GM19035 (cell line): Measurements from ENCODE around the gene RNF121.

Source experiments
- ATAC-seq: cut with Tn5 transposase; IDR thresholded peaks from one replicate; pipeline ENCODE4 v1.9.1; 2021; ENCODE audit not compliant: unreplicated experiment

Gene RNF121

DNA sequence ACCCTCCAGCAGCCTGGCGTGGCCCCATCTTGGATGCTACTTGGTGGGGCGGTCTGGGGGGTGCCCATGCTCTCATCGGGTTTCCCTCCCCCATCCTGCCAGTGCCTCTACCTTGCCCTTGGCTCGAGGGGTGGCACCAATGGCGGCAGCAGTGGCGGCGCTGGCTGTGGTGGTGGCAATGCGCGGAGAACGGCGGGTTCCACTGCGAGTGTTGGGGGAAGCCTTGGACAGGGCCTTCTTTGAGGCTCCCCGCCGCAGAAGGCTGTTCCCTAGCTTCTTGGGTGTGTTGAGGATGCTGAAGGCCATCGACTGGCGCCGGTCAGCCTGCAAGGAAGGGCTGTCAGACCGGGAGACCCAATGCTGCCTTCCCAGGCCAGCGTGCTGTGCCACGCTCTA is 74.9 kb downstream of the RNF121 start:
- no peak for ATAC-seq

DNA sequence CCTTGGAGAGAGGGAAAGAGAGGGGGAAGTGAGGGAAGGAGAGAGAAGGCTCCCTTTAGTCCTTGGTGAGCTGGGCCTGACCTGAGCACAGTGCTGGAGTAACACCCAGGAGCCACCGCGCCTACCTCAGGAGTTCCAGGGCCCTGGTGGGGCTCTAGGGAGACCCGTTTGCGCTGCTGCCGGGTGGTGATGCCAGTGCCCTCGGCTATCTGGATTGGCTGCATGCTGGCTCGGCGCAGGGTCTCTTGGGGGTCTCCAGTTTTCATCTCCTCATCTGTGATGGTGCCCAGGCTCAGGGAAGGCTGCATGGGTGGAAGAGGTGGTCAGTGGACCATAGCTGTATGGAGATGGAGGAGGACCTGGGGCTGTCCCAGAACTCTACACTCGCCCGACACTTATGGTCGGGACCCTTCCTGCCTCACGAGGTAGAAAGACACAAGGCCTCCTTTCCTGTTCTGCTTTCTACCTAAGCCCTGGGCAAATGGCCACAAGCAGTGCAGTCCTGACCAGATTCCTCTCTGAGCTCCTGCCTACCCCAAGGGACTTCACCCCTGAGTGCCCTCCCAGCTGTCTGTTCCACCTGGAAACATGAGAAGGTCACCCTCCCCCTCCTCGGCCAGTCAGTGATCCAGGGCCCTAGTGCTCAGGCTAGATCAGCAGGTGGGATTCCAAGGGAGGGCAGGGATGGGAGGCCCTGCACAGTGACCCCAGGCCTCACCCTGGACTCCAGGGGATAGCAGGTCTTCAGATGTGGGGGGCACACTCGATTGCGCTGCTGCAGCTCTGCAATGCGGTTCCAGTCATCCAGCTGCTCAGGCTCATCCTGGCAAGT is 75.9 kb downstream of the RNF121 start:
- no peak for ATAC-seq

DNA sequence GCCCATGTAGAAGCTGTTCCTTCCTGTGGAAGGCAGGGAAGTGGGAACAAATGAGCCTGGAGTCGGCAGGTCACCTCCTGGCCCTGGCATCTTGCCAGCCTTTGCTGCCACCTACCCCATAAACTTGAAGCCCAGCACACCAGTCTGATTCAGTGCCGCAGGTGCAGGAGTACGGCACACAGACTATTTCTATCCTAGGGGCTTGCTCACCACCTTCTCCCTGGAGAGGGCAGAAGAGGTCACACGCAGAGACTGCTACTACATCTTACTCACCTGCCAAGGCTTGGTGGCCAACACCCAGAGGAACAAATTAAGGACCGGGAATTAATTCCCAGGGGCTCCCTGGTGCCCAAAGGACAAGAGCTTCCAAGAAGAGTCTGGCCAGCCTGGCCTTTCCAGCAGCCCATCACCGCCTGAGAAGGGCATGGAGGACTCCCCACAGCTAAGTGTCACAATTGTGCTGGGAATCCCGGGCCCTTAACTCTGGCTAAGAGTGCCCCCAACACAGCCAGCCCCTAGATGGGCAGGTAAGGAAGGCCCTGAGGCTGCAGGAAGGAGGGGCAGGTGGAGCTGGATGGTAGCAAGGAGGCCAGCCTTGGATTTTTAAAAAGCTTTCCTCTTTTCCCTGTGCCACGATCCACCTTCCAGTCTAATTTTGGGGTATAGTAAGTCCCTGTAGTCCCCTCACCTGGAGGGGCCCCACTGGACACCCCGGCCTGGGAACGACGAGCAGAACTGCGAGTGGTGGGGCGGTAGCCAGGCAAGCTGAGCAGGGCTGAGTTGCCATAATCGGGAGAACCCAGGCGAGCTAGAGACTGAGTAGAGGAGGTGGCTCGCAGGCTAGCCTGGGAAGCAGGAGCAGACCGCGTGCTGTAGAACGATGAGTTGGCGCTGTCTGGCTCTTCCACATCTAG is 76.8 kb downstream of the RNF121 start:
- ATAC-seq = no peak

DNA sequence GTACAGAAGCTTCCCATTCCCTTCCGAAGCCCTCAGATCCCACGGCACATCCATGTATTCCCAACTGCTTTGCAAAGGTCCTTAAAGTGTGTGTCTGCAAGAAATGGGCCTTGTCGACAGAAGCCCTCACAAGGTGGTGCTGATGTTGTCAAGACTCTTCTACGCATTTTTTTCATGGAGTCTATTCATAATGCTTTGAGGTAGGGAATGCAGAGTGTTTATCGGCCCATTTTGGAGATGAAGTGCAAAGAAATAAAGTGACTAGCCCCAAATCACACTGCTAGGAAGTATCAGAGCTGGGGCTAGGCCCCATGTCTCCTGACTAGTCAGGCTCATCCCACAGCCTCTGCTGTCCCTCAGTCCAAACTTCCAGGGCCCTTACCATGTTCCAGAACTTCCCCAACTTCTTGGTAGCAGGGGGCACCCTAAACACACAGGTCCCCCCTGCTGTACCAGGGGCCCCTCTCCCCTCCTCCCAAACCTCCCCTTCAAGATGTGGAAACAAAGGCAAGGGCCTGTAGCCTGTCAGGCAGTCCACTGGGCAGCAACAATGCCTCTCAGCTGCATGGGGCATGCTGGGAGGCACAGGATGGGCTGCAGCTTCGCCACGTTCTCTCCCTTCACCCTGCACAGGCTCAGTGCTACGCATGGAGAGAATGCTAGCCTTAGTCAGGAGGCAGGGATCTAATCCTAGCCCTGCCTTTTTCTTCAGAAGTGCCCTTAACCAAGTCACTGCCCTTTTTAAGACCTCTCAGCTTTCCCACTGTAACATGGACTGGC is 77.7 kb downstream of the RNF121 start:
- no peak for ATAC-seq

DNA sequence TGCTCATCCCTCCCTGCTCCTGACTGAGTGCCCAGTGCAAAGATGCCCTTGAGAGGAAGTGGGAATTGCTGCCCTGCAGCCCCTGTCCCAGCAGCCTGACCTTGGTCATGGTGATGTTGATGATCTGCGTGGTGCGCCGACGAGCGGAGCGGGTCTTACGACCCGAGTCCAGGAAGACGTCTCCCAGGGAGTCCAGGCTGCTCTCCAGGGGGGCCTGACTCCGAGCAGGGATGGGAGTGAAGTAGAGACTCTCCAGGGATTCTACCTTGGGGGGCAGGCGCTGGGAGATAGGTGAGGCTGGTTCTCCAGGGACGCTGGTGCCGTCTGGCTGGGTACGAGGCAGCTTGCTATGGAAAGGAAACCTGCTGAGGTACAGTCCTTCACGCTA is 78.2 kb downstream of the RNF121 start:
- ATAC-seq = no peak

DNA sequence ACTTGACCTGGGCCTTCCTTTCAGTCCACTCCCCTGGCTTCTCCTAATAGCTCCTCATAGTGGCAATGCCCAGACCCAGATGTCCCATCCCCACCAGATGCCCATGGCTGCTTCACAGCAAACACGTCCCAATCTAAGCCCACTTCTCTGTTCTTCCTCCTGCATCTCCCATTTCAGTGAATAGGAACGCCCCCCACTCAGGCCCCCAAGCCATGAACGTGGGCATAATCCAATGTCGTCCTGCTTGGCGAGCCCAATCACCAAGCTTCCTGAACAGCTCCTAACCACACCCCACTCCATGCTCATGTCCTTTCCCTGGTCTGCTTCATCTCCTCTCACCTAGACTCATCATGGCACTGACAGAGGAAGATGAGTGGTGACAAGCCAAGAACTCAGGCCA is 78.7 kb downstream of the RNF121 start:
- ATAC-seq = no peak

DNA sequence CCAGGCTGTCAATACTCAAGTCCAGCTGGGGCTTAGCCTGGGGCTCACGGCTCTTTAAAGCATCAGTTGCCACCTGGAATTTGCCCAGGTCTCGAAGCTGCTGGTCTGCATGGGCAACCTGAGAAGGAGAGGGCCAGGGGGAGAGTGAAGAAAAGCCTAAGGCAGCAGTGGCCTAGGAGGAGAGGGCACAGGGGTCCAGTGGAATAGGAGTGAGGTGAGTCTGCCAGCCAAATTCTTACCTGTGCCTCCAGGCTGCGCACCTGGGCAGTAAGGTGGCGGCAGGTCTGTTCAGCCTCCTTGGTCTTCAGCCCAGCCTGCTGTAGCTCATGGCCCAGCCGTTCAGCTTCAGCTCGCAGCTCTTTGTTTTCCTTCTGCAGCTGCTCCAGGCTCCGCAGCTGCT is 79.9 kb downstream of the RNF121 start:
- no peak for ATAC-seq

DNA sequence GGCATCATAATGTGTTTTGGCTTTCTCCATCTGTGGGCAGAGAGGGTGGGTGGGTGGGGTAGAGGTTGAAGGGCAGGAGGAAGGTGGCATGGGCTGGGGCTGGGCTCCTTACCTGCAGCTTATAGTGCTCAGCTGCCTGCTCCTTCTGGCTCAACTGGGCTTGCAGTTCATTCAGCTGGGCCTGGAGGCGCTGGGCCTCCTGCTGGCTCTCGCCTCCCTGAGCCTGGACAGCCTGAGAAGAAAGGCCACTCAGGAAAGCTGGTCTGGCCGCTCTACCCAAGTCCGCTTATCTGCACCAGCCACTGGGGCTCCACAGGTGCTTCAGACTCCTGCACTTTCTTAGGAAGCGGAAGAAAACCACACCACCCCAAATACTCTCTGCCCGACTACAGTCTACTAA is 80.3 kb downstream of the RNF121 start:
- no peak for ATAC-seq

DNA sequence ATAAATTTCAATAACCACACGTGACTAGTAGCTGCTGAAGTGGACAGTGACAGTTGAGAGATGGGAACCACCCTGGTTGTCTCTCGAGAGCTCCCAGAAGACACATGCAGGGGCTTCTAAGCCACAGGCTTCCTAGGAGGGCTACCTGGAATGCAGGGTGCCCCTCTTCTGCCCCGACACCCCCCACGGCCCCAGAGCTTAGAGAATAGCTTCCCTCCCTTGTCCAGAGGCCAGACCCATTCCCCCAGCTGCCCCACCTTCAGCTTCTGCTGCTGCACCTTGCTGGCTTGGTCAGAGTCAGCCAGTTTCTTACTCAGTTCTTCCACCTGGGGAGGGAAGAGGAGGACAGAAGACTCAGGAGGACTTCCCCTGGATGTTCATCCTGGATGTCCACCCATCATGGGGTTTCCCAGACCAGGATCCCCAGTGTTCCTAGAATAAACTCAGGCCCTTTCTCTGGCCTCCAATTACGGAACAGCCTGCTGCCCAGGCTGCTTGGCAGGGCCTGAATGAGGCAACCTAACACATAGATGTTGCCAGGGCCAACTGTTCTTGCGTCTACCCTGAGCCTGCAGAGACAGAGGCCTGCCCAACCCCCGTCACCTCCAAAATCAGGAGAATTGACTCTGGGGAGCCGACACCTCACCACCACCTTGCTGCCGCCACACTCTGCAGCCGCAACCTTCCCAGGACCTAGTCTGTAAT is 81.8 kb downstream of the RNF121 start:
- no peak for ATAC-seq

DNA sequence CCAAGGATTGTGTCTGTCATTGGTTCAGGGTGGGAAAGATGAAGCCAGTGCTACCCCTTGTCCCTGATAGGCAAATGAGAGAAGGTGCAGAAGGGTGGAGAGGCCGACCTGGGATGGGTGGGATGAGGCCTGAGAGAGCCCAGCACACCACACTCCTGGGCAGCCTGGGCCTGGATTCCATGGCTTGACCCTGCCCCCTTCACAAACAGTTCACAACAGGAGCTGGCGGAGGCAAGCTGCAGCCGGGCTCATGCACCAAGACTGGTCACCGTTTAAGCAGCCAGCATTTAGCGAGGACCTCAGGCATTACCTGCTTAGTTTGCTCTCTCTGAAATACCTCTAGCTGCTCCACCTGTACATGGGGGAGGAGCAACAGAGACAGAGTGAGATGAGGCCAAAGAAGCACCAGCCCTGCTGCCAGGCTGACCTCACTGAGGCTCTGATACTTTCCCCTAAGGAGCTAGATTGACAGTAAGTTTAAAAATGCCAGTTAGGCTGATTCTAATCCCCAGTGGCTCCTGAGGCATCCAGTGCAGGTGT is 83.3 kb downstream of the RNF121 start:
- ATAC-seq = no peak

DNA sequence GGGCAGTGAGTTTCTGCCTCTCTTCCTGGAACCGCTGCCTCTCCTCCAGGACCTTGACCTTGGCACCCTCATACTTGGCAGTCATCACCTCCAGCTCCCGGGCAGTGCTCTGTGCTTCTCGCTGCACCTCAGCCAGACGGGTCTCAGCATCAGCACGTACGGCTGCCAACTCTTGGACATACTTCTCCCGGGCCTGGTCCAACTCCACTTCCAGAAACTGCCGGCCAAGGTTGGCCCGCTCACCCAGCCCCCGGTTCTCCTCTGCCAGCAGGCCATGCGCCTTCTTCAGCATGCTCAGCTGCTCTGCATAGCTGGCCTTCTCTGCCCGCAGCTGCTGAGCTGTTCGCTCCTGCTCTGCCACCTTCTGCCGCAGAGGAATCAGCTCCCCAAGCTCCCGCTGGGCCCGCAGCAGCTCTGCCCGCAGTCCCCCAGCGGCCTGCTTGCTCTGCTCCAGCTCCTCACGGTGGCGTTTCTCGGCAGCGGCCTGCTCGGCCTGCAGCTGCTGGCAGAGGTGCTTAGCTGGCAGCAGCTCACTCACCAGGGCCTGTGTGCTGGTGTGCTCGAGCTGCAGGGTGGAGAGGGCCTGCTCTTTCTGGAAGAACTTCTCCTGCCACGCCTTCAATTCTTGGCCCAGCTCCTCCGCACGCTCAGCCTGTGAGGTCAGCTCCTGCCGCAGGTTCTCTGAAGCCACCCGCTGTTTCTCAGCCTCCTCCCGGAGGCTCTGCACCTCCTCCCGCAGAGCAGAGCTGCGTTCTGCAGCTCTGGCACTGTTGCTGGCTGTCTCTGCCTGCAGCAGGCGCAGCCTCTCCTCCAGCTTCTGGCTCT is 84.3 kb downstream of the RNF121 start:
- ATAC-seq = no peak

DNA sequence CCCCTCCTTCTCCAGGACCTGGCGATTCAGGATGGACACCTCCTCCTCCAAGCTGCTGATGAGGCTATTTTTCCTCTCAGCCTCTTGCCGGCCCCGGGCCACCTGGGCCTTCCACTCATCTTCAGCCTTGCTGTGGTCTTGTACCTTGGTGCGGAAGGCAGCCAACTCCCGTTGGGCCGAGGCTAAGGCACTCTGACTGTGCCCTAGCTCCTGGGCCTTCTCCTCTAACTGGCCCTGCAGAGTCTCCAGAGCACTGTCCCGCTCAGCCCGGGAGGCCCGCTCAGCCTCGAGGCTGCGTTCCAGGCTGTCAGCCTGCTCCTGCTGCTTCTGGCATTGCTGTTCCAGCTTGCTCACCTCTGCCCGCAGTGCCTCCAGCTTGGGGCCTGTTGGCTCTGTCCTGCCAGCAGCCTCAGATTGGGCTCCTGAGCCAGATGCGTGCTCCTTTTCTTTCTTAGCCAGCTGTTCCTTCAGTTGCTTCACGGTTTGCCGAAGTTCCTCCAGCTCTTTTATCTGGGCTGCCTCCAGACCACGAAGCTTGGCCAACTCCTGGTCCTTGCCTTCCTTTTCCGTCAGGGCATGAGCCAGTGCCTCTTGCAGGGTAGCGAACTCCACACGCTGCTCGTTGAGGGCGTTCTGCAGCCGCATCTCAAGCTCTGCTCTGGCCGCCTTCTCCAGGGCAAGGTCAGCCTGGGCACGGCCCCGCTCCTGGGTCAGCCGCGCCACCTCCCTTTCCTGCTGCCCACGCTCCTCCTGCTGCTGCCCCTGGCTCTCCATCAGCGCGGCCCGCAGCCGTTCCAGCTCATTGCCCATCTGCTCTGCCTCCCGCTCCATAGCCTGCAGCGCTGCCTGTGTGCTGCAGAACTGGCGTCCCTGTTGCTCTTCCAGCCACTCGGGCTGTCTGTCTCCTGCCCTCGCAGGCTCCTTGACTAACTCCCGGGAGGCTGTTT is 85.2 kb downstream of the RNF121 start:
- no peak for ATAC-seq

DNA sequence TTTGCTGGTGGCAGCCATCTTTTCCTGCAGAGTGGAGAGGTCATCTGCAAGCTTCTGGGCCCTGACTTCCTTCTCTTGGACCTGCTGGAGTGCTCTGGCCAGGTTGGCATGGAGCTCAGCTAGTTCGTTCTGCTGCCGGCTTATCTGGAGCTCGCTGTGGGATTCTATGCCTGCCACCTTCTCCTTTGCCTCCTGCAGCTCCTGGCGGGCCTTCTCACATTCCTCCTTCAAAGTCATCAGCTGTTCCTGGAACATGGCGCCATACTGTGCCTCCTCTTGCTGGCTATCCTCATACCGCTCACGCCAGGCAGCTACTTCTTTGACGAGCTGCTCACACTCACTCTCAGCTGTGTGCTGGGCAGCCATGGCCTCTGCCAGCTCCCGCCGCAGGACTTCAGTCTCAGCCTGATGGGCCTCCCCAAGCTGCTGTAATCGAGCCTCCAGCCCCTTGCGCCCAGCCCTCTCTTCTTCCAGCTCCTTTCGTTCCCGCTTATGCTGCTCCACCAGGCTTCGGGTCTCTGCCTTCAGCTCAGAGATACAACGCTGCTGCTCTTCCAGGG is 86.0 kb downstream of the RNF121 start:
- ATAC-seq = no peak

DNA sequence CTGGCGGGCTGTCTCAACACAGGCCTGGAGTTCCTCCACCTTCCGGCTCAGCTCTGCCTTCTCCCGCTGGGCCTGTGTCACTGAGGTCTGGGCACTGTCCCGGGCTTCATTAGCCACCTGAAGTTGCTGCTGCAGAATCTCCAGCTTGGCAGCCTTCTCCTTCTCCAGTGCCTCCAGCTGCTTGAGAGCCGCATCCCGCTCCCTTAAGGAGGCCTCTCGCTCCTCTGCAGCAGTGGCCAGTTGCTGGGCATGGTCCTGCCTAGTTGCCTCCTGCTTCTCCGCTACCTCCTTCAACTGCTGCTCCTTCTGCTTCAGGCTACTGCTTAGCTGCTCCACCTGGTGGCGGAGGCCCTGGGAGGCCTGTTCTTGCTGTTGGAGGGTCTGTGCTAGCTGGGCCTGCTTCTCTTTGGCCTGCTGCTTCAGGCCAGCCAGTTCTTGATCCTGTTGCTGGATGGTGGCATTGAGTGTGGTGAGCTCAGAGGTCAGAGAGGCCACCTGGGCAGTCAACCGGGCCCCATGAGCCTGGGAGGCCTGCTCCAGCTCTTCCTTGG is 86.7 kb downstream of the RNF121 start:
- no peak for ATAC-seq

DNA sequence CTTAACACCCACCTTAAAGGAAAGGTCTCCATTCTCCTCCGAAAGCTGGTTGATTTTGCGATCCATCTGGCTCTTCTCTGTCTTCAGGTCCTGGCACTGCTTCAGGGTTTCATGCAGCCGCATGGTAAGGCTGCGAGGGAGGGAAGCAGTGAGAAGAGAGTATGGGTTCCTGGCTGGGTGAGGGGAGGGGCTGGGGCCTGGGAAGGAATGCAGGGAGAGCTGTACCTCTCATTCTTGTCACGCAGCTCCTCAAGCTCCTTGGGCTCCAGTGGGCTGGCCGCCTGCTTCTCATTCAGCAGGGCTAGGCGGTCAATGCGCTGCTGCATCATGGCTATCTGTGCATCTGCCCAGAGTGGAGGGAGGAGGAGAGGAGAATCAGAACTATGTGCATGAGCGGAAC is 89.3 kb downstream of the RNF121 start:
- no peak for ATAC-seq

DNA sequence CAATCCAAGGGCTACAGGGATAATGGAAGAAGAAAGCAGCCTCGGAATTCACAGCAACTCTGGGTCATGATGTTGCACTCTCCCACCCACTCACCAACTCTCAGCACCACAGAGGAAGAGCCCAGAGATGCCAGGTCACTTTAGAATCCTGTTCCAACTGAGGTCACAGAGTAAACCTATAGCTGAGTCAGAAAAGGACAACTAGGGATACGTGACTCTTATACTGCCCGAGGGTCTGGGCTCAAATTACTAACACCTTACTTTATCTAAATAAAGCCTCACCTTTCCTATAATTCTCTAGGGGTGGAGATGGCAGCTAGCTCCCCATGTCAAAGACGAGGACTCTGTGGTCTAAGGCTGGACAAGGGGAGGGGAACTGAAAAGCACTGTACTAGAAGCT is 94.5 kb downstream of the RNF121 start:
- no peak for ATAC-seq

DNA sequence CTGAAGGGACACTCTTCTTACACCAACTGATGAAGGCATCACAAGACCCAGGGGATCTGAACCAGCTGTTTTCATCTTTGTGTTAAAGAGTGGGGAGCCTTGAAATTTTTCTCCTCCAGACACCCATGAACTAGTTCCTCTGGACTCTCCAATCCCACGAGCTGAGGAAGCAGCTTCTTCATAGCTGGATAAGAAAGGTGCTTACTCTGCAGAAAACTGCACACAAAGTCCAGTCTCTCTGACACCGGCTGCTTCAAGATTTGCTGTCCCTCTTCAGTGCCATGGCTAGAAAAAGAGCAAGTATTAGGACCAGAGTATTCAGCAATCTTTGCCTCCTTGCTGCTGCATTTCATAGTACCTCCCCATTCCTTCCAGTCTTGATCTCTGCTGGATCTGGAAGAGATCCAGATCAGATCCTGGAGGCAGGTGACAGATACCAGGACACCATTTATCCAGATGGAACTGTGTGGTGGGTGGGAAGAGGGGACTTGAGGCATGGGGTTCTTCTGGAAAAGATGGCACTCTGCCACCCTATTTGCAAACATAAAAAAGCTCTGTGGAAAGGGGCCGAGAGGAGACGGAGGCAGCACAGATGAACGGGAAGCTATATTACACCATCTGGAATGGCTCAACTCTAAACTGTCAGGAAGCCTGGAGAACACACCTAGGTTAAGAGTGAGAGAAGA is 95.4 kb downstream of the RNF121 start:
- no peak for ATAC-seq
